Frontal cortex (tissue), 4 donors: ENCODE results near the gene ADRA2B. TPM values are rescaled to one million over a fixed set of nuclear protein-coding genes. Genes with fewer than 3 reads are reported as not detected.

ENCODE experiments used
- DNase-seq, 2 donors: peaks; one replicate each; pipeline ENCODE4 v3.0.0; 2012; ENCODE audit warnings: low spot score in 2 of 2
- FAIRE-seq: peaks from 2 replicates; lab custom pipeline; 2012; peaks lifted over from hg19 to GRCh38; lab: Jason Lieb, UNC
- total RNA-seq: library from RNA; depleted of rRNA; stranded (reverse); fragments of >200 nt; gene quantifications from one replicate; pipeline ENCODE4 v1.2.3, GENCODE V29; 2014
- donor health status: control.
- donor health status: control.
- donor health status: control.

ADRA2B gene
- total RNA-seq, 1 donor from 2014 or later: under 0.01 TPM

- FAIRE-seq: no peak
- no peak for DNase-seq
Observed at GRCh38 chr2:96120991-96121390, 4.6 kb upstream of the ADRA2B start.

- DNase-seq (no peak), FAIRE-seq (no peak)
Observed at GRCh38 chr2:96120091-96120720, 3.8 kb upstream of the ADRA2B start.

- DNase-seq: no peak
- FAIRE-seq: no peak
Observed at GRCh38 chr2:96119389-96119751, 3.0 kb upstream of the ADRA2B start.

- no peak for FAIRE-seq
Observed at GRCh38 chr2:96118698-96119388, 2.5 kb upstream of the ADRA2B start.

GRCh38 chr2:96117701-96118588, 1.6 kb upstream of the ADRA2B start:
- DNase-seq: no peak

More at GRCh38 chr2:96118698-96119388, 2.5 kb upstream of the ADRA2B start:
- no peak for DNase-seq

GRCh38 chr2:96116879-96117533, 635 bp upstream of the ADRA2B start:
- FAIRE-seq (no peak), DNase-seq (peak; percentile 91 to 95)

More at GRCh38 chr2:96117701-96118588, 1.6 kb upstream of the ADRA2B start:
- no peak for FAIRE-seq

- no peak for FAIRE-seq
- no peak for DNase-seq
Observed at GRCh38 chr2:96115631-96116423, 544 bp downstream of the ADRA2B start.

- DNase-seq: no peak
- FAIRE-seq: no peak
Observed at GRCh38 chr2:96114903-96115581, 1.3 kb downstream of the ADRA2B start.

GRCh38 chr2:96114546-96114902, 1.8 kb downstream of the ADRA2B start:
- FAIRE-seq (no peak), DNase-seq (no peak)

GRCh38 chr2:96113951-96114350, 2.4 kb downstream of the ADRA2B start:
- FAIRE-seq: no peak

GRCh38 chr2:96113367-96113677, 3.0 kb downstream of the ADRA2B start:
- DNase-seq (no peak), FAIRE-seq (no peak)

More at GRCh38 chr2:96113951-96114350, 2.4 kb downstream of the ADRA2B start:
- DNase-seq: no peak

GRCh38 chr2:96112501-96113366, 3.6 kb downstream of the ADRA2B start:
- FAIRE-seq: no peak
- no peak for DNase-seq

- no peak for FAIRE-seq
Observed at GRCh38 chr2:96111823-96112500, 4.4 kb downstream of the ADRA2B start.

GRCh38 chr2:96111257-96111640, 5.1 kb downstream of the ADRA2B start:
- FAIRE-seq (no peak), DNase-seq (no peak)

More at GRCh38 chr2:96111823-96112500, 4.4 kb downstream of the ADRA2B start:
- DNase-seq: no peak

GRCh38 chr2:96110621-96111256, 5.6 kb downstream of the ADRA2B start:
- no peak for DNase-seq

GRCh38 chr2:96109931-96110511, 6.3 kb downstream of the ADRA2B start:
- no peak for FAIRE-seq
- no peak for DNase-seq

More at GRCh38 chr2:96110621-96111256, 5.6 kb downstream of the ADRA2B start:
- no peak for FAIRE-seq

- DNase-seq (no peak), FAIRE-seq (no peak)
Observed at GRCh38 chr2:96109361-96109680, 7.0 kb downstream of the ADRA2B start.
